GM21390 (cell line): Measurements from ENCODE around the gene CHSY1.
A peak's percentile ranks its signal among the peaks of the same experiment; 100 is the strongest.

Experiments
- ATAC-seq: cut with Tn5 transposase; IDR thresholded peaks from one replicate; pipeline ENCODE4 v1.9.1; 2021; ENCODE audit not compliant: unreplicated experiment

Gene CHSY1

GRCh38 chr15:101173233-101174119 lies 78.4 kb downstream of the CHSY1 start:
- ATAC-seq, result no peak

GRCh38 chr15:101172501-101173071 lies 79.3 kb downstream of the CHSY1 start:
- no peak for ATAC-seq

GRCh38 chr15:101171954-101172353 lies 79.9 kb downstream of the CHSY1 start:
- no peak for ATAC-seq

- no peak for ATAC-seq
Measured at GRCh38 chr15:101170568-101171350, 81.1 kb downstream of the CHSY1 start.

GRCh38 chr15:101169495-101170071 lies 82.3 kb downstream of the CHSY1 start:
- ATAC-seq, result no peak

GRCh38 chr15:101168898-101169494 lies 82.9 kb downstream of the CHSY1 start:
- ATAC-seq, result no peak

- ATAC-seq, result no peak
Measured at GRCh38 chr15:101168463-101168824, 83.4 kb downstream of the CHSY1 start.

- ATAC-seq, result peak; percentile 80
Measured at GRCh38 chr15:101167753-101168462, 83.9 kb downstream of the CHSY1 start.

- ATAC-seq, result no peak
Measured at GRCh38 chr15:101167411-101167752, 84.5 kb downstream of the CHSY1 start.

GRCh38 chr15:101165905-101166471 lies 85.9 kb downstream of the CHSY1 start:
- no peak for ATAC-seq

- ATAC-seq, result no peak
Measured at GRCh38 chr15:101162701-101163483, 89.0 kb downstream of the CHSY1 start.

- no peak for ATAC-seq
Measured at GRCh38 chr15:101161656-101162055, 90.2 kb downstream of the CHSY1 start.

- no peak for ATAC-seq
Measured at GRCh38 chr15:101159936-101160815, 91.7 kb downstream of the CHSY1 start.

- ATAC-seq, result no peak
Measured at GRCh38 chr15:101159096-101159935, 92.5 kb downstream of the CHSY1 start.

- no peak for ATAC-seq
Measured at GRCh38 chr15:101158166-101159095, 93.4 kb downstream of the CHSY1 start.

GRCh38 chr15:101157721-101158120 lies 94.1 kb downstream of the CHSY1 start:
- no peak for ATAC-seq
